IMR-90 (cell line): Measurements from ENCODE around the gene RHOU. TPM values are rescaled to one million over a fixed set of nuclear protein-coding genes. Genes with fewer than 3 reads are reported as not detected.

Source experiments
- ATAC-seq: fragments of 200-7000 bp; cut with Tn5 transposase; 2 replicates; pipeline ENCODE4 v1.9.1; 2020; ENCODE audit warnings: low read depth, mild to moderate bottlenecking, moderate library complexity
- BruUV-seq: library from RNA; stranded (reverse); fragments of 400-500 nt; replicated peaks from 2 replicates; lab custom pipeline; 2021; lab: Mats Ljungman, UMichigan
- CTCF ChIA-PET: fragments of 300-600 bp; formaldehyde crosslinking; extraction: SDS; loops from one replicate; lab custom pipeline; 2021; ENCODE audit warnings: antibody characterized with exemption; lab: Yijun Ruan, JAX
- POLR2A ChIA-PET: fragments of 300-600 bp; sonication (Branson Sonifier 250); formaldehyde crosslinking; loops from one replicate; lab custom pipeline; 2022; ENCODE audit warnings: antibody characterized with exemption; ENCODE audit not compliant: unreplicated experiment; lab: Charles Lee
- DNase-seq: peaks from one replicate; pipeline ENCODE4 v3.0.0; 2013
- H2AFZ ChIP-seq: replicated peaks from 2 replicates; pipeline ENCODE3; 2013; ENCODE audit warnings: low read length, mild to moderate bottlenecking; ENCODE audit not compliant: poor library complexity
- H2AK5ac ChIP-seq: 2 replicates; pipeline ENCODE4 v1.6.1; 2013; ENCODE audit warnings: low read depth, low read length, inconsistent platforms
- H2AK9ac ChIP-seq: replicated peaks from 2 replicates; pipeline ENCODE3; 2013; ENCODE audit warnings: mild to moderate bottlenecking, low read depth, low read length, moderate library complexity; ENCODE audit not compliant: poor library complexity
- H2BK120ac ChIP-seq: 2 replicates; pipeline ENCODE4 v1.6.1; 2013; ENCODE audit warnings: low read depth, low read length, inconsistent platforms
- H2BK15ac ChIP-seq: 3 replicates; pipeline ENCODE4 v1.6.1; 2013; ENCODE audit warnings: low read depth, low read length, inconsistent platforms
- H2BK20ac ChIP-seq: 2 replicates; pipeline ENCODE4 v1.6.1; 2013; ENCODE audit warnings: low read depth, mild to moderate bottlenecking, inconsistent platforms, low read length, moderate library complexity
- H2BK5ac ChIP-seq: 2 replicates; pipeline ENCODE4 v1.6.1; 2013; ENCODE audit warnings: mild to moderate bottlenecking, low read depth, low read length, inconsistent platforms; ENCODE audit not compliant: poor library complexity, severe bottlenecking
- H3K14ac ChIP-seq: replicated peaks from 2 replicates; pipeline ENCODE4 v1.6.1; 2013; ENCODE audit warnings: low read depth, low read length, inconsistent platforms
- H3K18ac ChIP-seq: 2 replicates; pipeline ENCODE4 v1.6.1; 2013; ENCODE audit warnings: low read depth, low read length, control low read depth
- H3K23ac ChIP-seq: 2 replicates; pipeline ENCODE4 v1.6.1; 2013; ENCODE audit warnings: low read depth, low read length, inconsistent platforms
- H3K27ac ChIP-seq: 2 replicates; pipeline ENCODE4 v1.5.1; 2013; ENCODE audit warnings: mild to moderate bottlenecking, control low read depth, low read length; ENCODE audit not compliant: insufficient read depth
- H3K27me3 ChIP-seq: 2 replicates; pipeline ENCODE4 v1.6.1; 2013; ENCODE audit warnings: low read length; ENCODE audit not compliant: control insufficient read depth, insufficient read depth
- H3K36me3 ChIP-seq: 2 replicates; pipeline ENCODE4 v1.6.1; 2013; ENCODE audit warnings: low read length, mixed read lengths; ENCODE audit not compliant: control insufficient read depth, insufficient read depth
- H3K4ac ChIP-seq: 2 replicates; pipeline ENCODE4 v1.6.1; 2013; ENCODE audit warnings: low read depth, low read length, inconsistent platforms
- H3K4me1 ChIP-seq: 2 replicates; pipeline ENCODE4 v1.6.1; 2013; ENCODE audit warnings: low read length, mixed read lengths; ENCODE audit not compliant: control insufficient read depth, insufficient read depth
- H3K4me2 ChIP-seq: 2 replicates; pipeline ENCODE4 v1.6.1; 2013; ENCODE audit warnings: low read depth, mild to moderate bottlenecking, control low read depth, low read length, moderate library complexity
- H3K4me3 ChIP-seq: 2 replicates; pipeline ENCODE4 v1.5.1; 2013; ENCODE audit warnings: low read depth, mild to moderate bottlenecking, control low read depth, low read length, moderate library complexity; ENCODE audit not compliant: insufficient read depth
- H3K56ac ChIP-seq: 2 replicates; pipeline ENCODE4 v1.6.1; 2013; ENCODE audit warnings: low read length, inconsistent platforms; ENCODE audit not compliant: insufficient read depth; ENCODE audit errors: extremely low read depth
- H3K79me1 ChIP-seq, 2 experiments: 2 replicates each; pipeline ENCODE4 v1.6.1; 2013; ENCODE audit warnings: low read length in 2 of 2, inconsistent platforms in 1 of 2, low read depth in 1 of 2
- H3K9ac ChIP-seq: 2 replicates; pipeline ENCODE4 v1.6.1; 2013; ENCODE audit warnings: low read depth, low read length, control low read depth
- H3K9me1 ChIP-seq: 2 replicates; pipeline ENCODE4 v1.6.1; 2013; ENCODE audit warnings: low read length, inconsistent platforms; ENCODE audit not compliant: insufficient read depth
- H3K9me3 ChIP-seq: 2 replicates; pipeline ENCODE4 v1.6.1; 2013; ENCODE audit warnings: low read length; ENCODE audit not compliant: control insufficient read depth, insufficient read depth
- H4K20me1 ChIP-seq: 2 replicates; pipeline ENCODE4 v1.6.1; 2013; ENCODE audit warnings: low read length, inconsistent platforms; ENCODE audit not compliant: insufficient read depth
- H4K5ac ChIP-seq: 2 replicates; pipeline ENCODE4 v1.6.1; 2013; ENCODE audit warnings: mild to moderate bottlenecking, low read depth, low read length, control low read depth
- H4K8ac ChIP-seq, 2 experiments: 2 replicates each; pipeline ENCODE4 v1.6.1; 2013; ENCODE audit warnings: low read depth in 2 of 2, low read length in 2 of 2, control low read depth in 1 of 2, inconsistent platforms in 1 of 2
- H4K91ac ChIP-seq: 2 replicates; pipeline ENCODE4 v1.6.1; 2013; ENCODE audit warnings: low read depth, low read length, inconsistent platforms; ENCODE audit not compliant: insufficient read depth
- BHLHE40 ChIP-seq: fragments of 150-350 bp; IDR thresholded peaks from 2 replicates; pipeline ENCODE4 v1.6.1; 2016; ENCODE audit warnings: mild to moderate bottlenecking, low read depth, low read length
- FOS ChIP-seq: fragments of 150-350 bp; IDR thresholded peaks from 2 replicates; pipeline ENCODE4 v1.6.1; 2016; ENCODE audit warnings: low read depth, low read length
- MAFK ChIP-seq: IDR thresholded peaks from 2 replicates; pipeline ENCODE4 v1.6.1; 2012; ENCODE audit warnings: low read depth, low read length, improper control_type of control experiment
- MXI1 ChIP-seq: IDR thresholded peaks from 2 replicates; pipeline ENCODE4 v1.6.1; 2012; ENCODE audit warnings: low read depth, mild to moderate bottlenecking, low read length, moderate library complexity, borderline replicate concordance
- NFE2L2 ChIP-seq: fragments of 150-350 bp; IDR thresholded peaks from 2 replicates; pipeline ENCODE4 v1.6.1; 2016; ENCODE audit warnings: low read depth, mild to moderate bottlenecking, low read length
- POLR2A ChIP-seq: IDR thresholded peaks from 2 replicates; pipeline ENCODE4 v1.6.1; 2012; ENCODE audit warnings: mild to moderate bottlenecking, low read depth, low read length
- RAD21 ChIP-seq: IDR thresholded peaks from 2 replicates; pipeline ENCODE4 v1.6.1; 2012; ENCODE audit warnings: low read length, improper control_type of control experiment
- RCOR1 ChIP-seq: IDR thresholded peaks from 2 replicates; pipeline ENCODE4 v1.6.1; 2012; ENCODE audit warnings: mild to moderate bottlenecking, low read length, improper control_type of control experiment; ENCODE audit not compliant: insufficient replicate concordance
- RFX5 ChIP-seq: IDR thresholded peaks from 2 replicates; pipeline ENCODE4 v1.8.0; 2012; ENCODE audit warnings: low read depth, mild to moderate bottlenecking, low read length, moderate library complexity
- SMC3 ChIP-seq: fragments of 150-350 bp; IDR thresholded peaks from 2 replicates; pipeline ENCODE4 v1.6.1; 2016; ENCODE audit warnings: low read depth, mild to moderate bottlenecking, antibody characterized with exemption, low read length, moderate library complexity
- WGBS, 2 experiments: methylation state at CpG; one replicate each; pipeline versions ENCODE4 v1.1.5 to v1.1.7; 2013; ENCODE audit warnings: missing lambda C conversion rate in 2 of 2; ENCODE audit not compliant: insufficient read length in 1 of 2; ENCODE audit errors: extremely low coverage in 2 of 2; 5-methylcytosine and 5-hydroxymethylcytosine counted together
- dilution Hi-C: fragments of 300-500 bp; cut with HindIII; formaldehyde crosslinking; loops from one replicate; pipeline ENCODE4 v1.14.3; 2018; ENCODE audit warnings: low sequenced_read_pairs; ENCODE audit not compliant: unreplicated experiment
- in situ Hi-C: fragments of 300-500 bp; cut with MboI; formaldehyde crosslinking; loops from 3 replicates; pipeline ENCODE4 v1.14.3; 2019; ENCODE audit warnings: low sequenced_read_pairs, inconsistent platforms, mixed read lengths
- intact Hi-C: fragments of 100-400 bp; cut with micrococcal nuclease; formaldehyde crosslinking; loops from 2 replicates; pipeline ENCODE4 v1.10.0; 2022
- polyA plus RNA-seq, 3 experiments: library from polyadenylated mRNA; depleted of rRNA; stranded (reverse); fragments of >200 nt; gene quantifications; 2 replicates each; pipeline ENCODE4 v1.2.3, GENCODE V29; 2012; ENCODE audit warnings: low replicate concordance in 1 of 3
- total RNA-seq: library from RNA; depleted of rRNA; stranded (reverse); fragments of >200 nt; gene quantifications from 2 replicates; pipeline ENCODE4 v1.2.3, GENCODE V29; 2012
- TF ChIP-seq, protein P1 (sequence below): conservative IDR thresholded peaks from 2 replicates; pipeline ENCODE4 v1.5.1; 2012; ENCODE audit warnings: mild to moderate bottlenecking, low read depth, low read length, improper control_type of control experiment

Gene RHOU
- total and polyA plus RNA-seq, 2 of the 4 experiments (the other 2 are of a cell fraction), result 0.44 to 0.72 TPM

DNA sequence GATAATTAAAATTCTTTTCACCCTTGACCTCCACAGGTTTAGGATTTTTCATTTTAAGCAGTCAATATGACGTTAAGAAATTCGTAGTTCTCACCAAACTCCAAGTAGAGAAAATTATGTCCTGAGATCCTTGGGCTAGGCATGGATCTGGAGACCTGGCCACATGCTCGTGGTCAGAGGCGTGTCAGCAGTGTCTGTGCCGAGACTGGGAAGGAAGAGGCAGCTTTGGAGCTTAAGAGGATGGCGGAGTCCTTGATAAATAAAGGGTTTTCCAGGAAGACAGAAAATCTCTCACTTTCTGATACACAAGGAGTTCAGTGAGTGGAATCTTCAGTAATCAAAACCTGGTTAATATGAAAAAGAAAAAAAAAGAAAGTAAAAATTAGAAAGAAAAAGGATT is 17.0 kb downstream of the RHOU start:
- Histone ChIP-seq H3K4me2 (no peak overlapping the region), H2AK9ac (no peak overlapping the region), H2BK20ac (no peak overlapping the region), H2AFZ (no peak overlapping the region), H3K9me1 (no peaks in the 10 kb centered on the region), H3K9ac (no peak overlapping the region), H3K18ac (no peak overlapping the region), H2AK5ac (no peak overlapping the region), H3K27me3 (peaks cover 39% of the 10 kb centered on the region), H3K9me3 (no peaks in the 10 kb centered on the region; the same call in 1 of the 2 replicates), H3K4me1 (no peaks in the 10 kb centered on the region), H3K23ac (no peak overlapping the region), H3K4ac (no peak overlapping the region), H4K91ac (no peak overlapping the region), H4K20me1 (no peaks in the 10 kb centered on the region), H3K56ac (no peak overlapping the region), H3K14ac (no peak overlapping the region), H2BK15ac (no peak overlapping the region), H3K27ac (no peak overlapping the region), H4K8ac (no peak overlapping the region), H2BK120ac (no peak overlapping the region), H3K36me3 (no peaks in the 10 kb centered on the region), H2BK5ac (no peak overlapping the region), H3K79me1 (no peaks in the 10 kb centered on the region), H3K4me3 (no peak overlapping the region), H4K5ac (no peak overlapping the region)
- POLR2A ChIA-PET, result no interaction called here
- CTCF ChIA-PET, result no interaction called here
- dilution Hi-C loops (no loop called here), in situ Hi-C loops (no loop called here), intact Hi-C loops (no loop called here)
- WGBS, 2 experiments, result no CpG with 5 or more reads among the region's 6 CpGs
- ATAC-seq (no peak), DNase-seq (no peak)
- TF ChIP-seq BHLHE40, result no peak
- TF ChIP-seq RAD21, result no peak
- TF ChIP-seq RFX5, result no peak
- TF ChIP-seq MAFK, result no peak
- TF ChIP-seq RCOR1, result no peak
- no peak for TF ChIP-seq SMC3
- TF ChIP-seq POLR2A, result no peak
- TF ChIP-seq FOS, result no peak
- no peak for TF ChIP-seq NFE2L2
- TF ChIP-seq MXI1, result no peak
- TF ChIP-seq, protein P1, sequence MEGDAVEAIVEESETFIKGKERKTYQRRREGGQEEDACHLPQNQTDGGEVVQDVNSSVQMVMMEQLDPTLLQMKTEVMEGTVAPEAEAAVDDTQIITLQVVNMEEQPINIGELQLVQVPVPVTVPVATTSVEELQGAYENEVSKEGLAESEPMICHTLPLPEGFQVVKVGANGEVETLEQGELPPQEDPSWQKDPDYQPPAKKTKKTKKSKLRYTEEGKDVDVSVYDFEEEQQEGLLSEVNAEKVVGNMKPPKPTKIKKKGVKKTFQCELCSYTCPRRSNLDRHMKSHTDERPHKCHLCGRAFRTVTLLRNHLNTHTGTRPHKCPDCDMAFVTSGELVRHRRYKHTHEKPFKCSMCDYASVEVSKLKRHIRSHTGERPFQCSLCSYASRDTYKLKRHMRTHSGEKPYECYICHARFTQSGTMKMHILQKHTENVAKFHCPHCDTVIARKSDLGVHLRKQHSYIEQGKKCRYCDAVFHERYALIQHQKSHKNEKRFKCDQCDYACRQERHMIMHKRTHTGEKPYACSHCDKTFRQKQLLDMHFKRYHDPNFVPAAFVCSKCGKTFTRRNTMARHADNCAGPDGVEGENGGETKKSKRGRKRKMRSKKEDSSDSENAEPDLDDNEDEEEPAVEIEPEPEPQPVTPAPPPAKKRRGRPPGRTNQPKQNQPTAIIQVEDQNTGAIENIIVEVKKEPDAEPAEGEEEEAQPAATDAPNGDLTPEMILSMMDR, result no peak
- BruUV-seq, result no TSS peak
